GM23248 (cell line): ENCODE measurements around the gene CLMP.

ENCODE experiments used
- EZH2 ChIP-seq: fragments of 200-600 bp; sonication (generic); IDR thresholded peaks from 2 replicates; pipeline ENCODE4 v1.6.1; 2018; ENCODE audit warnings: antibody characterized with exemption, mild to moderate bottlenecking; ENCODE audit not compliant: insufficient read depth, poor library complexity, severe bottlenecking
- EZH2phosphoT487 ChIP-seq: fragments of 200-600 bp; sonication (generic); IDR thresholded peaks from 2 replicates; pipeline ENCODE4 v1.6.1; 2018; ENCODE audit warnings: antibody characterized with exemption, moderate library complexity, mild to moderate bottlenecking, low read depth; ENCODE audit not compliant: insufficient read depth

DNA sequence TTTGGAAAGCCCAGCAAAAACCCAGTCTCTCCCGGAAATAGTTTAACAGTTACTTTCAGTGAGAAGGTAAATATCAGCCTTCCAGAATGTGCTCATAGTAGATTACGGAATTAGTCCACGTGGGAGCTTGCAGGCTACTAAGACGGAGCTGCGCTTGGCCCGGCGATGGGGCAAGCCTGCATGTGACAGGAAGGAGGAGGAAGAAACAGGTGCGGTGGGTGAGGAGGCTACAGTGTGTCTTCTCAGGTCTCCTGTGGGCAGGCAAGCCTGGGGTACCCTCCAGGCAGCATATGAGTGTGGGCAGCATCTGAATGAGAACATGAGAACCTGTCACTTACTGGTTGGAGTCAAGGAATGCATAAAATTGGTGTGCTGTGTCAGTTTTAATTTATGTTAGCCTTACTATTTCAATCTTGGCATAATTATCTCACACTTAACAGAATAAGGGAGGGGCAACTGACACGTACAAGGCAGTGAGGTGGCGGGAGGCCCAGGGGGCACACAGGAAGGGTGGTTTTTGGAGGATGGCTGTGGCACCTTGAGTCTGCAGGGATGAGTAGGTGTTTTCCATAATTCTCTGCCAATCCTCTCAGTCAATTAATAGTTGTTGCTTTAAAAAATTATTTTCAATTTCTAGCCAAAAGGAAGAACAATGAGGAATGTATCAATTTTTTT, 35.7 kb downstream of the CLMP start:
- TF ChIP-seq EZH2, result no peak
- TF ChIP-seq EZH2phosphoT487, result no peak
